Measurements from ENCODE around the gene PLEKHA7.

PLEKHA7 gene

GRCh38 chr11:16818284-16818683, 195.9 kb downstream of the PLEKHA7 start:
- Mint-ChIP-seq H3K4me3 (no peak overlapping the region), H3K9me3 (no peaks in the 10 kb centered on the region), H3K27me3 (no peaks in the 10 kb centered on the region), H3K27ac (peak overlapping the region; percentile 61), H3K36me3 (ENCODE audit: low read depth) (no peaks in the 10 kb centered on the region), H3K4me1 (ENCODE audit: low read depth) (peaks cover 71% of the 10 kb centered on the region)
- intact Hi-C loops (cut with micrococcal nuclease): no loop called here

- no peaks in the 10 kb centered on the region for H3K36me3 Mint-ChIP-seq (ENCODE audit: low read depth)
Measured at GRCh38 chr11:16817351-16817750, 196.9 kb downstream of the PLEKHA7 start.

GRCh38 chr11:16816358-16817270, 197.6 kb downstream of the PLEKHA7 start:
- Mint-ChIP-seq H3K4me1 (ENCODE audit: low read depth) (peaks cover 85% of the 10 kb centered on the region), H3K4me3 (no peak overlapping the region), H3K36me3 (ENCODE audit: low read depth) (no peaks in the 10 kb centered on the region), H3K27ac (peak overlapping the region; percentile 61), H3K9me3 (no peaks in the 10 kb centered on the region), H3K27me3 (no peaks in the 10 kb centered on the region)
- intact Hi-C loops (cut with micrococcal nuclease): no loop called here

More at GRCh38 chr11:16817351-16817750, 196.9 kb downstream of the PLEKHA7 start:
- Mint-ChIP-seq H3K27me3 (no peaks in the 10 kb centered on the region), H3K27ac (peak overlapping the region; percentile 61), H3K4me3 (no peak overlapping the region), H3K4me1 (ENCODE audit: low read depth) (peaks cover 81% of the 10 kb centered on the region), H3K9me3 (no peaks in the 10 kb centered on the region)
- intact Hi-C loops (cut with micrococcal nuclease): no loop called here

- Mint-ChIP-seq H3K27me3 (no peaks in the 10 kb centered on the region), H3K9me3 (no peaks in the 10 kb centered on the region), H3K4me1 (ENCODE audit: low read depth) (peaks cover 85% of the 10 kb centered on the region), H3K27ac (peak overlapping the region; percentile 61), H3K4me3 (peak overlapping the region; percentile 37), H3K36me3 (ENCODE audit: low read depth) (no peaks in the 10 kb centered on the region)
- intact Hi-C loops (cut with micrococcal nuclease): loop anchor here (2.0 kb wide), 1 partner anchor 24 kb away; no protein-coding TSS in a partner anchor
Measured at GRCh38 chr11:16815047-16815767, 199.0 kb downstream of the PLEKHA7 start.

- Mint-ChIP-seq H3K27ac (peak overlapping the region; percentile 61), H3K4me1 (ENCODE audit: low read depth) (peaks cover 92% of the 10 kb centered on the region), H3K27me3 (no peaks in the 10 kb centered on the region), H3K4me3 (no peak overlapping the region), H3K9me3 (no peaks in the 10 kb centered on the region), H3K36me3 (ENCODE audit: low read depth) (no peaks in the 10 kb centered on the region)
- intact Hi-C loops (cut with micrococcal nuclease): loop anchor here (2.0 kb wide), 1 partner anchor 24 kb away; no protein-coding TSS in a partner anchor
Measured at GRCh38 chr11:16814410-16815046, 199.7 kb downstream of the PLEKHA7 start.

GRCh38 chr11:16813126-16813525, 201.1 kb downstream of the PLEKHA7 start:
- H3K36me3 Mint-ChIP-seq (ENCODE audit: low read depth): no peaks in the 10 kb centered on the region
- peaks cover 97% of the 10 kb centered on the region for H3K4me1 Mint-ChIP-seq (ENCODE audit: low read depth)
- peak overlapping the region; percentile 61 for H3K27ac Mint-ChIP-seq
- intact Hi-C loops (cut with micrococcal nuclease): no loop called here
- H3K4me3 Mint-ChIP-seq: peak overlapping the region; percentile 34
- H3K9me3 Mint-ChIP-seq: no peaks in the 10 kb centered on the region
- no peaks in the 10 kb centered on the region for H3K27me3 Mint-ChIP-seq

GRCh38 chr11:16812274-16812673, 201.9 kb downstream of the PLEKHA7 start:
- no peaks in the 10 kb centered on the region for H3K36me3 Mint-ChIP-seq (ENCODE audit: low read depth)
- intact Hi-C loops (cut with micrococcal nuclease): no loop called here
- no peaks in the 10 kb centered on the region for H3K27me3 Mint-ChIP-seq
- H3K27ac Mint-ChIP-seq: peak overlapping the region; percentile 61
- H3K4me3 Mint-ChIP-seq: no peak overlapping the region
- peaks cover 95% of the 10 kb centered on the region for H3K4me1 Mint-ChIP-seq (ENCODE audit: low read depth)
- no peaks in the 10 kb centered on the region for H3K9me3 Mint-ChIP-seq

GRCh38 chr11:16811136-16812020, 202.8 kb downstream of the PLEKHA7 start:
- H3K9me3 Mint-ChIP-seq: no peaks in the 10 kb centered on the region
- no peaks in the 10 kb centered on the region for H3K36me3 Mint-ChIP-seq (ENCODE audit: low read depth)
- intact Hi-C loops (cut with micrococcal nuclease): no loop called here
- peaks cover 97% of the 10 kb centered on the region for H3K4me1 Mint-ChIP-seq (ENCODE audit: low read depth)
- no peaks in the 10 kb centered on the region for H3K27me3 Mint-ChIP-seq
- H3K27ac Mint-ChIP-seq: peak overlapping the region; percentile 61
- no peak overlapping the region for H3K4me3 Mint-ChIP-seq

GRCh38 chr11:16809886-16810668, 204.1 kb downstream of the PLEKHA7 start:
- H3K27me3 Mint-ChIP-seq: no peaks in the 10 kb centered on the region
- H3K4me3 Mint-ChIP-seq: peak overlapping the region; percentile 14
- peak overlapping the region; percentile 84 for H3K27ac Mint-ChIP-seq
- H3K9me3 Mint-ChIP-seq: no peaks in the 10 kb centered on the region
- H3K4me1 Mint-ChIP-seq (ENCODE audit: low read depth): peaks cover 97% of the 10 kb centered on the region
- intact Hi-C loops (cut with micrococcal nuclease): no loop called here
- H3K36me3 Mint-ChIP-seq (ENCODE audit: low read depth): no peaks in the 10 kb centered on the region

GRCh38 chr11:16807306-16807705, 206.9 kb downstream of the PLEKHA7 start:
- H3K27me3 Mint-ChIP-seq: no peaks in the 10 kb centered on the region
- H3K4me1 Mint-ChIP-seq (ENCODE audit: low read depth): peaks cover 83% of the 10 kb centered on the region
- intact Hi-C loops (cut with micrococcal nuclease): no loop called here
- no peaks in the 10 kb centered on the region for H3K9me3 Mint-ChIP-seq
- peak overlapping the region; percentile 89 for H3K27ac Mint-ChIP-seq
- H3K4me3 Mint-ChIP-seq: no peak overlapping the region
- H3K36me3 Mint-ChIP-seq (ENCODE audit: low read depth): no peaks in the 10 kb centered on the region

GRCh38 chr11:16806791-16807190, 207.4 kb downstream of the PLEKHA7 start:
- intact Hi-C loops (cut with micrococcal nuclease): no loop called here
- peaks cover 78% of the 10 kb centered on the region for H3K4me1 Mint-ChIP-seq (ENCODE audit: low read depth)
- H3K36me3 Mint-ChIP-seq (ENCODE audit: low read depth): no peaks in the 10 kb centered on the region
- H3K27ac Mint-ChIP-seq: peak overlapping the region; percentile 89
- H3K9me3 Mint-ChIP-seq: no peaks in the 10 kb centered on the region
- H3K4me3 Mint-ChIP-seq: no peak overlapping the region
- no peaks in the 10 kb centered on the region for H3K27me3 Mint-ChIP-seq

- intact Hi-C loops (cut with micrococcal nuclease): no loop called here
- no peaks in the 10 kb centered on the region for H3K36me3 Mint-ChIP-seq (ENCODE audit: low read depth)
- no peaks in the 10 kb centered on the region for H3K27me3 Mint-ChIP-seq
- no peak overlapping the region for H3K4me3 Mint-ChIP-seq
- no peaks in the 10 kb centered on the region for H3K9me3 Mint-ChIP-seq
- H3K4me1 Mint-ChIP-seq (ENCODE audit: low read depth): peaks cover 75% of the 10 kb centered on the region
- peak overlapping the region; percentile 89 for H3K27ac Mint-ChIP-seq
Measured at GRCh38 chr11:16805938-16806337, 208.3 kb downstream of the PLEKHA7 start.
